Ovary (tissue), 9 donors: ENCODE measurements around the gene DTNA. TPM values are rescaled to one million over a fixed set of nuclear protein-coding genes. Genes with fewer than 3 reads are reported as not detected.
"Not testable (repeated sequence)": the region's sequence is repeated elsewhere in the genome, so short reads cannot be mapped to it uniquely, and the experiment has no call there.

Experiments
- DNase-seq, 5 donors: peaks; one replicate each; pipeline ENCODE4 v3.0.0-alpha.2; 2019 to 2020
- H3K27ac ChIP-seq, 2 donors: fragments of 200-600 bp; one replicate each; pipeline versions ENCODE4 v1.5.1 to v1.8.0; 2019 to 2022
- H3K27me3 ChIP-seq: fragments of 200-600 bp; one replicate; pipeline ENCODE4 v1.8.0; 2022
- H3K36me3 ChIP-seq: fragments of 200-600 bp; sonication (generic); one replicate; pipeline ENCODE4 v1.5.1; 2019
- H3K4me1 ChIP-seq: one replicate; pipeline ENCODE4 v1.8.1; 2013; ENCODE audit warnings: mild to moderate bottlenecking, moderate library complexity; ENCODE audit not compliant: insufficient read depth
- H3K4me3 ChIP-seq: fragments of 200-600 bp; sonication (generic); one replicate; pipeline ENCODE4 v1.5.1; 2017
- H3K9me3 ChIP-seq, 2 donors: fragments of 200-600 bp in 1 of 2; sonication (generic) in 1 of 2; one replicate each; pipeline versions ENCODE4 v1.5.1 to v1.8.1; 2013 to 2019; ENCODE audit warnings: mild to moderate bottlenecking in 1 of 2, moderate library complexity in 1 of 2
- EP300 ChIP-seq: sonication (generic); formaldehyde crosslinking; IDR thresholded peaks from one replicate; pipeline ENCODE4 v1.6.1; 2017; ENCODE audit warnings: antibody characterized with exemption
- POLR2A ChIP-seq: fragments of 450-650 bp; IDR thresholded peaks from one replicate; pipeline ENCODE4 v1.6.1; 2017; ENCODE audit warnings: antibody characterized with exemption, mild to moderate bottlenecking, moderate library complexity
- WGBS, 3 donors: extraction: QIAGEN DNeasy Blood & Tissue Kit in 1 of 3; methylation state at CpG; one replicate each; pipeline versions ENCODE4 v1.1.5 to v1.1.7; 2013 to 2017; 5-methylcytosine and 5-hydroxymethylcytosine counted together
- intact Hi-C, 4 donors: fragments of 100-400 bp; cut with DNase I; formaldehyde crosslinking; loops; one replicate each; pipeline versions ENCODE4 v1.11.0 to v1.15.1; 2022 to 2023
- polyA plus RNA-seq, 2 donors: library from polyadenylated mRNA; stranded (reverse); fragments of 200-250 nt in 1 of 2; fragments of 350-450 nt in 1 of 2; fragmentation: Illumina TruSeq in 1 of 2; extraction: RNeasy Lipid Tissue Mini Kit (QIAGEN cat#74804) in 1 of 2; gene quantifications; one replicate each; pipeline ENCODE4 v1.2.3, GENCODE V29; 2013 to 2014
- total RNA-seq, 7 donors: library from RNA; depleted of rRNA in 2 of 7; stranded (reverse); fragments of >200 nt in 2 of 7; fragmentation: NEBNext Ultra II Directional in 3 of 7; extraction: Animal tissue kit (Norgen Biotek cat#: 25700) in 3 of 7; gene quantifications; one replicate each; pipeline versions ENCODE4 v1.1.0 to v1.2.4, GENCODE V29; 2016 to 2023
- TF ChIP-seq, protein P1 (sequence below), 3 donors: fragments of 450-650 bp in 2 of 3; fragments of 200-600 bp in 1 of 3; IDR thresholded peaks; one replicate each; pipeline versions ENCODE4 v1.5.1 to v1.8.0; 2016 to 2022; ENCODE audit warnings: antibody characterized with exemption in 3 of 3, mild to moderate bottlenecking in 1 of 3
- donor health status: DM: no; HTN: no; CAD: no; lungs with moderate emphysema.
- donor health status: DM: no; HTN: no; CAD: no.
- donor health status: Bipolar disorder and iron deficiency.
- donor health status: DM: yes; HTN: yes; CAD: no.
- donor health status: DM: no; HTN: no; CAD: no.
- donor health status: DM: yes; HTN: yes; CAD: no.

DTNA gene
- total and polyA plus RNA-seq, 9 donors, result 4.3 to 34.2 (median 18.4) TPM

DNA sequence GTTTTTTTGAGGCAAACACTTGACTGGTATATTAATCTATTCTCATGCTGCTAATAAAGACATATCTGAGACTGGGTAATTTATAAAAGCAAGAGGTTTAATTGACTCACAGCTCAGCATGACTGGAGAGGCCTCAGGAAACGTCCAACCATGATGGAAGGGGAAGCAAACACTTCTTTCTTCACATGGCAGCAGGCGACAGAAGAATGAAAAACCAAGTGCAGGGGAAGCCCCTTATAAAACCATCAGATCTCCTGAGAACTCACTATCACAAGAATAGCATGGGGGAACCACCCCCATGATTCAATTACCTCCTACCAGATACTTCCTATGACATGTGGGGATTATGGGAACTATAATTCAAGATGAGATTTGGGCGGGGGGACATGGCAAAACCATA, 194.9 kb downstream of the DTNA start:
- TF ChIP-seq POLR2A, result no peak
- TF ChIP-seq, protein P1, sequence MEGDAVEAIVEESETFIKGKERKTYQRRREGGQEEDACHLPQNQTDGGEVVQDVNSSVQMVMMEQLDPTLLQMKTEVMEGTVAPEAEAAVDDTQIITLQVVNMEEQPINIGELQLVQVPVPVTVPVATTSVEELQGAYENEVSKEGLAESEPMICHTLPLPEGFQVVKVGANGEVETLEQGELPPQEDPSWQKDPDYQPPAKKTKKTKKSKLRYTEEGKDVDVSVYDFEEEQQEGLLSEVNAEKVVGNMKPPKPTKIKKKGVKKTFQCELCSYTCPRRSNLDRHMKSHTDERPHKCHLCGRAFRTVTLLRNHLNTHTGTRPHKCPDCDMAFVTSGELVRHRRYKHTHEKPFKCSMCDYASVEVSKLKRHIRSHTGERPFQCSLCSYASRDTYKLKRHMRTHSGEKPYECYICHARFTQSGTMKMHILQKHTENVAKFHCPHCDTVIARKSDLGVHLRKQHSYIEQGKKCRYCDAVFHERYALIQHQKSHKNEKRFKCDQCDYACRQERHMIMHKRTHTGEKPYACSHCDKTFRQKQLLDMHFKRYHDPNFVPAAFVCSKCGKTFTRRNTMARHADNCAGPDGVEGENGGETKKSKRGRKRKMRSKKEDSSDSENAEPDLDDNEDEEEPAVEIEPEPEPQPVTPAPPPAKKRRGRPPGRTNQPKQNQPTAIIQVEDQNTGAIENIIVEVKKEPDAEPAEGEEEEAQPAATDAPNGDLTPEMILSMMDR (IDR thresholded peaks at IDR 0.05), result no peak
- no peak for TF ChIP-seq EP300
- no peak overlapping the region for H3K4me3 ChIP-seq

DNA sequence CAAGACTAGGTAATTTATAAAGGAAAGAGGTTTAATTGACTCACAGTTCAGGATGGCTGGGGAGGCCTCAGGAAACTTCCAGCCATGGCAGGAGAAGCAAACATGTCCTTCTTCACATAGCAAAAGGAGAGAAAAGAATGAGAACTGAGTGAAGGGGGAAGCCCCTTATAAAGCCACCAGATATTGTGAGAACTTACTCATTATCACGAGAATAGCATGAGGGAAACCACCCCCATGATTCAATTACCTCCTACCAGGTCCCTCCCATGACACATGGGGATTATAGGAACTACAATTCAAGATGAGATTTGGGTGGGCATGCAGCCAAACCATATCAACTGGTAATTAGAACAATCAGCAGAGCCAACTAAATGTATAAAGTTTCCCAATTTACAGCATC, 196.9 kb downstream of the DTNA start:
- H3K36me3 ChIP-seq, H3K4me1 ChIP-seq, DNase-seq, H3K27ac ChIP-seq, intact Hi-C loops, H3K9me3 ChIP-seq, H3K4me3 ChIP-seq, H3K27me3 ChIP-seq: not testable (repeated sequence)
- WGBS, 3 donors, result 34 to 51% (median 49%) methylated on average over 1 of the region's 1 CpG

More for the DNA sequence above, 194.9 kb downstream of the DTNA start:
- no peaks in the 10 kb centered on the region for H3K36me3 ChIP-seq
- no peak overlapping the region for H3K27ac ChIP-seq
- intact Hi-C loops, result no loop called here
- no peak for DNase-seq
- no peaks in the 10 kb centered on the region for H3K9me3 ChIP-seq
- 78 to 81% (median 81%) methylated on average over 3 of the region's 3 CpGs for WGBS, 3 donors
- H3K27me3 ChIP-seq, result no peaks in the 10 kb centered on the region
- H3K4me1 ChIP-seq, result no peaks in the 10 kb centered on the region

DNA sequence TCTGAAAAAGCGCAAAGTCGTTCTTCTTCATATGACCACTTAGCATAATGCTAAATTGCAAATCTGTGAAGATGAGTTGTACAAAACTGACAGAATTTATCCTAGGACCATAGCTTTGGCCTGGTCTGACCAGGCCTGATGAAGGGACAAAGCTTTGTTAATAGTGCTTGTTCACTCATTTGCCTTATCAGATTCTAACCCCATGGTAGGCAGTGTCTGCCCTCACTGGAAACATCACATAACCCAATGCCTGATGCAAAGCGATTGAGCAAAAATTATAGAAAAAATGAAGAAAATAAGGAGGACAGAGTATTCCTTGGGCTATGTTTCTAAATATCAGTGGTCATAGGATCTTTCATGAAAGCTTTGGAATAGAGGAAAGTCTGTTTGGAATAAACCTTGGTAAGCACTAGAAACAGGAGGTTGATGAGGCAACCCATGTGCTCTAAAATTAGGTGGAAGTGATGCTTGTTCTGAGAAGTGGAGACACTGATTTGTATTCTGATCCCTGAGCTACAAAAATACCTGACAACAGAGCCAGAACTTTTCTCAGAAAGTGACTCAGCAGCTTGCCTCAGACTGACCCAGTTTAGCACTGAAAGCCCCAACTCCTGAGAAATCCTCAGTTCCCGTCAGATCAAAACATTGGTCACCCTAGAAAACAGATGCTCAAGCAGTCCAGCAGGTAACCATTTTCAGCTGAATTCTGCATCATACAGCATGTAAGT, 199.7 kb downstream of the DTNA start:
- TF ChIP-seq EP300 (no peak), POLR2A (no peak)
- TF ChIP-seq, protein P1 (IDR thresholded peaks at IDR 0.05), result no peak
- H3K4me1 ChIP-seq, result no peaks in the 10 kb centered on the region
- H3K27me3 ChIP-seq, result no peaks in the 10 kb centered on the region
- no peak overlapping the region for H3K27ac ChIP-seq
- H3K4me3 ChIP-seq, result no peak overlapping the region
- no peak for DNase-seq
- H3K36me3 ChIP-seq, result no peaks in the 10 kb centered on the region
- intact Hi-C loops, result no loop called here
- WGBS, 3 donors, result 86 to 93% (median 91%) methylated on average over 4 of the region's 4 CpGs
- H3K9me3 ChIP-seq, result no peaks in the 10 kb centered on the region

DNA sequence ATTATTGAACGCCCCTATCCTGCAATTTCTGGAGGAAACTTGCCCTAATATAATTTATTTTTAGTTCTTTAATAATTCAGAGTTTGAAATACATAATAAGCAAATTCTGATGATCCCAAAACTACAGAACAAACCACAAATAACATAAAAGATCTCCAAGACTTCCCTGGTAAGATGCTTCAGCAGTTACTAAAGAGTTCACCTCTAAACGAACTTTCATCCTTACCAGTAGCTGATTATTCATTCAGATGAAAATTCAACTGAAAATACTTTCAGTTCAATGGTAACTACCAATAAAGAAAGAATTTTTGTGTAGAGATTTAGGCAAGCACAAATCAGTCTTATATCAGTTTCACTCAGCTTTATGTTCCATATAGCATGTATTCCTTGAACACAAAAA, 201.0 kb downstream of the DTNA start:
- TF ChIP-seq, protein P1 (IDR thresholded peaks at IDR 0.05), result no peak
- no peak for TF ChIP-seq EP300
- no peak for TF ChIP-seq POLR2A

DNA sequence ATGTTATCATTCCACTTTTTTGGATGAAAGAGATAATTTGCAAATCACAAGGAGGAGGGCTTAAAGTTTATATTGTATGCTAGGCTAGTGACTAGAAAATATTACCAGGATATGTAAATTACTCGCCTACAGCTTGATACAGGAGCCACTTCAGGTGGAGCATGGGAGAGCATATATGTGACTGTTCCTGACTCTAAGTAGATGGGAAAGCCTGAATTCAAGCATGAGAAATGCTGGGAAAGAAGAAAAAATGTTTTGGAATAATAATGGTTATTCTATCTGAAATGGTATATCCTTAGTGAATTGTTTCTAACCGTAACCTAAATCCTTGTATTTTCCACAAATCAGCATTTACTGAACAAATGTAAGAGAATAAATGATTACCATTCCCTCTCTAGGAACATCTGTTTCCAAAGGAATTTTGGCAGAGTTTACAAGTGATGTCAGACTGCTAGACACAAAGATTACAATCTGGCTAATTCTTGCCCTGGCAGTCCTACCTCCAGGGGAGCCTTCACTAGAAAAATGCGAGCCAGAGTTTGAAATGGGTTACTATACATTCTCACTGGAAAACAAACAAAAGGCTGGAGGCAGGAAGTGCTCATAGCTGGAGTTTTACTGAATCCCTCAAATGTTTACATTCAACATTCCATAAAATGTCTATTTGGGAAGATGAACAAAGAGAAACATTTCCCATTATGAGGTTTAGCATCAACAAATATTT, 201.7 kb downstream of the DTNA start:
- 65 to 72% (median 70%) methylated on average over 3 of the region's 3 CpGs for WGBS, 3 donors

More for the DNA sequence above, 201.0 kb downstream of the DTNA start:
- WGBS, 3 donors, result 77 to 85% (median 83%) methylated on average over 2 of the region's 2 CpGs
- intact Hi-C loops, result no loop called here
- Histone ChIP-seq H3K36me3 (no peaks in the 10 kb centered on the region), H3K4me1 (no peaks in the 10 kb centered on the region), H3K9me3 (no peaks in the 10 kb centered on the region), H3K4me3 (no peak overlapping the region), H3K27ac (no peak overlapping the region), H3K27me3 (no peaks in the 10 kb centered on the region)
- no peak for DNase-seq

More for the DNA sequence above, 201.7 kb downstream of the DTNA start:
- TF ChIP-seq POLR2A (no peak), EP300 (no peak)
- TF ChIP-seq, protein P1 (IDR thresholded peaks at IDR 0.05), result no peak
- Histone ChIP-seq H3K4me3 (no peak overlapping the region), H3K4me1 (no peaks in the 10 kb centered on the region), H3K9me3 (no peaks in the 10 kb centered on the region), H3K27me3 (no peaks in the 10 kb centered on the region), H3K36me3 (no peaks in the 10 kb centered on the region), H3K27ac (no peak overlapping the region)
- no peak for DNase-seq
- intact Hi-C loops, result no loop called here
